Activated naive CD8-positive, alpha-beta T cell treated with anti-CD3 and anti-CD28 coated beads, Interleukin-2, amount 50 U/mL, for 16 hours (primary cell): ENCODE measurements around the gene RAB11A.

Experiments used
- DNase-seq: peaks from one replicate; pipeline ENCODE4 v3.0.0-alpha.2; 2020; ENCODE audit warnings: low read depth, low spot score

RAB11A gene

DNA sequence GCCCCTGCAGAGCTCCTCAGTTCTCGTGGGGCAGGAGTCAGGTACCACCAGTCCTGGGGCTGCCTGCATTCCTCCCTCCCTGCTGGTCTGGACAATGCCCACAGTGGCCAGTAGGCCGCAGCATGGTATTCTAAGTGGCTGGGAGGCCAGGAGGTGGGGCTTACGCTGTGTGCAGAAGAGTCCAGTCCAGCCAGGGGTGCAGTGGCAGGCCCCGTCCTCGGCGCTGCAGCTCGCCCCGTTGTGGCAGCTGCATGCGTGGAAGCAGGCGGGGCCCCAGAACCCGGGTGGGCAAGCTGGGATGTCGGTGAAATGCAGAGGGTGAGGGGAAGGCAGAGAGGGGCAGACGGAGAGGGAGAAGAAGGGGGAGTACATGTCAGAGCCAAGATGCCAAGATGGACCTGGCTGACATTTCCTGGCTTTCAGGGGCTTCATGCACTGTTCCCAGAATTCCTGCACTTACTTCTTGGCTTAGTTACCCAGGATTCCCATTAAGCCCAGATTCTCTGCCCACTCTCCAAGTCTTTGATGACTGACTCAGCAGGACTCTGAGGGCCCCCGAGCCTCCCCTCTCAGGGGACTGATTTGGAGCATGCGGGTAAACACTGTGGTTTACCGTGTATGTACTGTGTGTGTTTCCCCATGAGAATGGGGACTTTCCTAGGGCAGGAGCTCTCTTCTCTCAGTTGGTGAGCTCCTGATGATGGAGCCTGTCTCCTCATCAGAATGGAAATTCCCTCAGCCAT lies 47.5 kb downstream of the RAB11A start:
- DNase-seq, result no peak

DNA sequence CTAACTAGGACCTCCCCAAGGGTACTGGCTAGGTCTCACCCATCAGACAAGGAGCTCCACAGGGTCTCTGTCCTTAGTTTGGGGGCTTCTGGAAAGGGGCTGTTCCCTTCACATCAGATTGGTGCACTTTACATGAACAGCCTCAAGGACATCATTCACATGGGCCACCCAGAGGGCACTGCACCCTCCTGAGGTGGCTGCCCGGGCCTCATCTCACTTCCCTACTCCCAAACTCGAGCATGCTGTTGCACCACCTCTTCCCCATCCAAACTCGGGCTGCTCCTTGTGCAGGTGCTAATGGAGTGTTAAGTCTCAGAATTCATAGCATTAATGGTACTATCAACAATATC lies 48.1 kb downstream of the RAB11A start:
- no peak for DNase-seq

DNA sequence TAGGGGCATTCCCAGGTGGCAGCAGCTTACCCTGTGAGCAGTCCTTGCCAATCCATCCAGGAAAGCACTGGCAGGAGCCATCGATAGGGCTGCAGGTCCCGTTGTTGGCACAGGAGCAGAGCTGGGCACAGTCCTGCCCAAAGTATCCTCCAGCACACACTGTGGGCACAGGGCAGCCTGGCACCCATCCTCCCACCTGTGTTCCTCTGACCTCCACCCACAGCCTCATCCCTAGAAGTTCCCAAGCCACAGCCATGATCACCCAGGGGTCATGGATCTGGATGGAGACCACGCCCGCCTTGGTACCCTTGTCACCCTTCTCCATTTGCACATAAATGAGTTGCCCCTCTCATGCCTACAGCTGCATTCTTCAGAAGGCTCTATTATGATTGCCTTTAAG lies 48.6 kb downstream of the RAB11A start:
- no peak for DNase-seq

DNA sequence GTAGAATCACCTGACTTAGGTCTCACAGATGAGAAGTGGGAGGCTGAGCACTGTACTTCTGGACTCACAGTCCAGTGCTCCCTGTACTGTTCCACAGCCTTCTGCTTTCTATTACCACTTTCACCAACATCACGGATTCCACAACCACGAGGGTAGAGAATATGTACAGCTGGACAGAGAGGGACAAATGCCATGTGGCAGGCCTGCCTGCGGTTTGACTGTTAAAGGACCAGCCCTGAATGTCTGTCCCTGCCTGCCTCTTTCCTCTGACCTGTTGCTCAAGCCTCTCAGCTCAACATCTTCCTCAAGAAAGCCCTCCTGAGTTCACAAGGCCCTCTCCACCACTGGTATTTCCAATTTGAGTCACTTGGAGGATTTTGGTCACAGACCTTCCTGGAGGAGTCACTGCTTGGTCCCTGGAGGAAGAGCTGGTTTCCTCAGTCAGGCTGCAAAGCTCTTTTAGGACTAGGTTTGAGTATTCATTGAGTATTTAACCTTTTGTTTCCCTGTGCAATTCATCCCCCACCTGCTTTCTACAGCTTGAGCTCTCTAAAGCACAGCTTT lies 49.1 kb downstream of the RAB11A start:
- DNase-seq, result no peak

DNA sequence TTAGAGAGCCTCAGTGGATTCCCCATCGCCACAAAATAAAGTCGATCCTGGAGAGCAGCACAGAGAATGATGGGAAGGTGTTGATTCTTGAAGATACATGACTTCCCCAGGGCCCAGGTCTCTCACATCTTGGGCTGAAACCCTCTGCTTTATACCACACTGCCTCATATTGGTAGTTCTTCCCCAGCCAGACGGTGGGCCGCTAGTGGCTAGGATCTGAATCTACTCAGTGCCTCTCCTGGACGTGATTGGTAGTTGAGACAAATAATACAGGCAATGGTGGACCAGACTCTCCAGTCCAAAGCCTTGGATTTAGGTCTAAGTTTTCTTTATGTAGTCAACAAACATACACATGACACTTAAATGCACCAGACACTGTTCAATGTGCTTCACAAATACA lies 49.7 kb downstream of the RAB11A start:
- DNase-seq, result no peak

DNA sequence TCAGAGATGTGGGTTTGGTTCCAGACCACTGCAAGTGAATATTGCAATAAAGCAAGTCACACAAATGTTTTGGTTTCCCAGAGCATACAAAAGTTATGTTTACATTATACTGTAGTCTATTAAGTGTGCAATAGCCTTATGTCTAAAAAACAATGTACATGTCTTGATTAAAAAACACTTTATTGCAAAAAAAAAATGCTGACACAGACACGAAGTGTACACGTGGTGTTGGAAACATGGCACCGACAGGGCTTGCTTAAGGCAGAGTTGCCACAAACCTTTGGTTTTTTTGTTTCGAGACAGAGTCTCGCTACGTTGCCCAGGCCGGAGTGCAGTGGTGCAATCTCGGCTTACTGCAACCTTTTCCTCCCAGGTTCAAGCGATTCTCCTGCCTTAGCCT lies 50.1 kb downstream of the RAB11A start:
- no peak for DNase-seq

DNA sequence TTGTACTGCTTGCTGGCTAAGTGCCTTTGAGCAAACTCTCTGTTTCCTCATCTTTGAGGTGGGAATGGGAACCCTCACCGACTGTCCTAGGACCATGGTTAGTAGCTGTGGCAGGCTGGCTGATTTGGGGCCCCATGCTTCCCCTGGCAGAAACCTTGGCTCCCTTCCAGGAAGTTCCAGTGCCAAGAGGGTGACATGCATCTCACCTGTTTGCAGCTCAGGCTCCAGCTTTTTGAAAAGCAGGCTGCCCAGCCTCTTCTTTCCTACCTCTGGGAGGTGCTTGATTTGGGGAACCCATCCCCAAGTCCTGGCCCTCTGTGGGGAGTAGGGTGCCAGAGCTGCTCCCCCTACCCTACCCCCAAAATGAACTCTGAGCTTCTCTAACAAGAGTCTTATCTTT lies 50.8 kb downstream of the RAB11A start:
- DNase-seq, result no peak

DNA sequence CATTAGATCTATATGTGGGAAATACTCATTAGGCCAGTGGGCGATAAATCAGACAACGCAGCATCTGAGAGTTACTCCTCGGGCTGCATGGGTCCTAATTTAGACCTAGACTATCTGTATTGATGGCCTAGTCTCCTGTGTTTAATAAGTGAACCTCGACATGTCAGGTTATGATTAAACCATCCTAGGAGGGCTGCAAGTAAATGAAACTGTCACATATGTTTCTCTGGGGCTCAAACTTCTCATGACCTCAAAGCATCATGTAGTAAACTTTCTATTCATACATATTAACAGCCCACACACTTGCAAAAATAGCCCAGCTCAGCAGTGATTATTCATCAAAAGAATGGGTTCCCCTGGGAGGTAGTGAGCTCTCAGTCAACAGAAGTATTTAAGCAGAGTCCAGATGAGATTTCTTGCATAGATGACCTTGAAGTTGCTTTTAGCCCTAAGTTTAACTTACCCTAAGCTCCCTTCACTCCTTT lies 51.6 kb downstream of the RAB11A start:
- DNase-seq, result no peak

DNA sequence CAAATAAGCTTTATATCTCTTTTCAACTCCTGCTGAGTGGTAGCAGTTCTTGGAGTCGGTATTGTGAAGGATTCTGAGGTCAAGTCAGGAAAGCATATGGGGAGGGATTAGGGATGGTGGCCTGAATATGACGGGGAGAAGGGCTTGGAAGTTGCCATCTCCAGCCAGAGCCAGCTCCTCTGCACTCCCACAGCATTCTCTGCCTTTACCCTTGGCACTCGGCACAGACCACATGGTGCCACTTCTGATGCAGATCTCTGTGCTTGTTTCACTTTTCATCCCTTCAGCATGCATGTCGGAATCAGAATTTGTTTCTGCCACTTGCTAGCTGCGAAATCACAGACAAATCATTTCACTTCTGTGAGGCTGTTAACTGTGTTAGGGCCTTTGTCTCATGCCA lies 52.5 kb downstream of the RAB11A start:
- DNase-seq, result no peak

DNA sequence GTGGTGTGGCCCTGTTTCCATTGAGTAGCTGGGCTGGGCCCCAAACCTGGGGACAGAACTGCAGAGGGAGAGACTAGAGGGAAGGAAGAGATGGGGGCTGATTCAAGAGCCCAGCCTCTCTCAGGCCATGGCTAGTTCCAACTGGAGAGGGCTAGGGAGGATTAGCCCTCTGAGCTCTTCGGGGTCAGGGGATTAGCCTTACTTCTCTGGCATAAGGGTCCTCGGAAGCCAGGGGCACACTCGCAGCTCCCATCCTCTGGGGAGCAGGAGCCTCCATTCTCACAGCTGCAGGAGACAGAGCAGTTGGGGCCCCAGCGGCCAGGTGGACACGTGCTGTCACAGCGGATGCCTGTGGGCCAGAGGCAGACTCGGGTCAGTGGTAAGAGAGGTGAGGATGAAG lies 53.3 kb downstream of the RAB11A start:
- DNase-seq, result no peak

DNA sequence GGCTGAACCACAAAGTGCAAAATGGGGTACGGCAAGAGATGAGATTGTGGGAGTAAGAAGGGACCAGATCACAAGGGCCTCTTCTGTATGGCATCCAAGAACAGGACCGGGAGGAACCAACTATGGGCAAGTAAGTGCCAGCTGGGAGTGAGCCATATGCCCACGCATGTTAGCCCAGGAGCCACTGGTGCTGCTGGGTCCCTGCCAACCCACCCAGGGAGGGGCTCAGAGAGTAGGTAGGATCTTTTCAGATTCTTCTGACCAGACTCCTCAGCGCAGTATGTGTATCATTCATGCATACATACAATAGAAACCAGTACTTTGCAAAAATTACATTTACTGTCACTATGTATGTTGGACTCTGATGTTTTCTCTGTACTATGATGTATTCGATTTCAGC lies 54.0 kb downstream of the RAB11A start:
- DNase-seq, result no peak

DNA sequence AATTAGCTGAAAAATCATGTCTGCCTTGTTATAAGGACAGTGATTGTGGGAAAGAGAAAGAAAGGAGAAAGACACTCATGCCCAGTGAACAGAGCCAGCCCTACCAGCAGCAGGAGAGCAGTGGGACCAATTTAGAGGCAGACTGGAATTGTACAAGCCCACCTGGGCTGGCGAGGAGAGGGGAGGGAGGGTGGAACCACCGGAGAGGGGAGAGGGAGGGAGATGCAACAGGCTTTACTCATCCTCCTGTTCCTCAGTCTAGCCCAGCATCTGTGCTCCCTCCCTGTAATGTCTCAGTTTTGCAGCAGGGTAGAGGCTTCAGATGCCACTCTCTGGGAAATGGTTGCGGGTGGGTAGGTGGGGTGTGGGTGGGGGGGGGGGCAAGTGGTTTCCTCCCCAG lies 54.7 kb downstream of the RAB11A start:
- no peak for DNase-seq

DNA sequence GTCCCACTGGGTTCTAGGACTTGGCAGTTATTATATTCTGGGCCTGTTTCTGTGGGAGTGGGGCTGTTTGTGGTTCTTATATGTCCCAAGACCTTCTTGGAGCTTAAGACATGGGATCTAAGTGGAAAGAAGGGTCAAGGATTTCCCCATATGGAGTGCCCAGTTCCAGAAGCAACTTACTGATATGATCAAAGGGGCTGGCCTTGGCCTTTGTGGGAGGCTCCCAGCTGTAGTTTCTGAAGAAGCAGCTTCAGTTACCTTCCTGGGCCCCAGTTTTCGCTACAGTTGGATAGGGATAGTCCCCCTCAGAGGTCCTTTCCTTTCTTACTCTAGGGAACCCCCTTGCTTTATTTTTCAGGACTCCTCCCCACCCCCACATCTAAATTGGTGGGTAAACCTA lies 56.0 kb downstream of the RAB11A start:
- no peak for DNase-seq

DNA sequence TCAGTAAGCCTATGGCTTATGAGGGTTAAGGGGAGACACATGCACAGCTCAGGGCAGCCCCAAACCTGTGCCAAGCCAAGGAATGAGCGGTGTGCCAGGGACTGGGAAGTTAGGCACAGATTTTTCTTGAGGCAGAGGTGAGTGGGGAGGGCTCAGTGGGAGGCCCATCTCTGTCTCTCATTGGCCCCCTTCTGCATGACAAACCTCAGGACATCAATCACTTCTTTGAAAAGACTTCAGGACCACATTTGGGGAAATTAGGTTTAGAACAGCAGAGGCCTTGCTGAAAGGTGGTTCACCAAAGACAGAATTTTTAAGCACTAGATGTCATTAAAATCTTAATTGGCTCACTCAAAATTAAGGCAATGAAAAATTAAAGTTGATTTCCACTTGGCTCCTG lies 57.2 kb downstream of the RAB11A start:
- DNase-seq, result no peak

DNA sequence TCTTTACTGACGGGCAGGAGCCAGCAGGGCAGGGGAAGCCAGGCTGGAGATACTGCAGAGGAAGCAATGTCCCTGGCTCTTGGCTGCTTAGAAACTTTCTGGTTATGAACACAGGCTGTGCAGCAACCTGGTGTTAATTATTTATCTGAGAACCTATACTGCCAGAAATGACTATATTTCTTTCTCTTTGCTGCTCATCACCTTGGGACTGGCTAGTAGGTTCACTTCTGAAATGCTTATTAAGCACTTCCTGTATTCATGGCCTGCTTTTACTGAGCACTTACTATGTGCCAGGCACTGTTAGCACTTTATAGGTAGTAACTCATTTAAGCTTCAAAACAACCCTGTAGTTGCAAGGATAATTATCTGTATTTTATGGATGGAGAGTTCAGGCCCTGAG lies 57.6 kb downstream of the RAB11A start:
- no peak for DNase-seq

DNA sequence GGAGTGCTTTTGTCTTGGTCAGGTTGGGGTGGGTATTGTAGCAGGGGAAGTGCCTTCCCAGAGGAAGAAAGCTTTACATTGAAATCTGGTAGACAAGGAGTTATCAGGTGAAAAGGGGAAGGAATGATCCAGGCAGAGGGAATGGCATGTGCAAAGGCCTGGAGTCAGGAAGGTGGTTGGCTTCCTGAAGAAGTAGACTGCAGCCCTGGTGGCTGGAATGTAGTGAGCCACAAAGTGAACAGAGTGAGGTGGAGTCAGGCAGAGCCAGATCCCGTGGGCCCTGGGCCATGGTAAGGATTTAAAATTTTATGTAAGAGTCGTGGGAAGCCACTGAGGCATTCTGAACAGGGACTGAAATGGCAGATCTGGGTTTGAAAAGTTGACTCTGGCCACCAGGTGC lies 58.3 kb downstream of the RAB11A start:
- DNase-seq, result no peak

DNA sequence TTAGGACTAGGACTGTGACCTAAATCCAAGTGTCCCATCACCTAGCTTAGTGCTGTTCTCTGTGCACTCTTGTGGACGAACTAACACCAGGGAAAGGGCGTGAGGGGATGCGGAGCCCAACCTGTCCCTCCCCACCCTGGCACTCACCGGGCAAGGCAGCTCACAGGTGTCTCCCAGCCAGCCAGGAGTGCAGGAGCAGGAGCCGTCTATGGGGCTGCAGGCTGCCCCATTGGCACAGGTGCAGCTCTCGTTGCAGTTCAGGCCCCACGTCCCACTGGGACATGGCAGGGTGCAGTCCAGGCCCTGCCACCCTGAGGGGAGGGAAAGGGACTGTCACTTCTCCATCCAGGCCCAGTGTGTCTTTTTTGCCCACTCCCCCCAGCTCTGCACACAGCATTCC lies 60.3 kb downstream of the RAB11A start:
- no peak for DNase-seq

DNA sequence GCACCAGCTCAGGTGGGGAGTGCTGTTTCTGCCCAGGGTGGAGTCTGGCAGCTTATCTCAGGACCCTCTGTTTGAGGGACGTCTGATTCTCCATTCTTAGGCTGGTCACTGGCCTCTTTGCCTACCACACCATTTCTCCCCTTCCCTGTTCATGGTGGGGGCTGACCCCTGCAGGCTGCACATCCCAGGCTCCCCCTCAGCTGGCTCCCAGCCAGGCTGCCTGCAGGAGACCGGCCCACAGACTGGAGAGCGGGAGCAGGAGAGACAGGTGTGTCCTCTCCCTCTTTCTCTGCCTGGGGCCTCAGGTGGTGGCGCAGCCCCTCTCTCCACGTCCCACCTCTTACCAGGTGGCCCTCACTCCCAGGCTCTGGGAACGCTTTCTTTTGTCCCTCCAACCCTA lies 60.8 kb downstream of the RAB11A start:
- DNase-seq, result no peak

DNA sequence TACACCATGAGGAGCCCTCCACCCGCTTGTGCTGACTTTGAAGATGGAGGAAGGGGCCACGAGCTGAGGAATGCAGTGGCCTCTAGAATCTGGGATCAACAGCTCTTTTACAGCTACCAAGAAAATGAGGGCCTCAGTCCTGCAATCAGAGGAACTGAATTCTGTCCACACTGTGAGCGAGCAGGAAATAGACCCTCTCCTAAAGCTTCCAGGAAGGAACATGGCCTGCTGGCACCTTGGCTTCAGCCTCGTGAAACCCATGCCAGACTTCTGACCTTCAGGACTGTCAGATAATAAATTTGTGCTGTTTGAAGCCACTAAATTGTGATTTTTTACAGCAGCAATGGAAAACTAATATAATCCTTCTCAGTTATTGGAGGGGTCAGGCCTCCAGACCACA lies 61.9 kb downstream of the RAB11A start:
- no peak for DNase-seq

DNA sequence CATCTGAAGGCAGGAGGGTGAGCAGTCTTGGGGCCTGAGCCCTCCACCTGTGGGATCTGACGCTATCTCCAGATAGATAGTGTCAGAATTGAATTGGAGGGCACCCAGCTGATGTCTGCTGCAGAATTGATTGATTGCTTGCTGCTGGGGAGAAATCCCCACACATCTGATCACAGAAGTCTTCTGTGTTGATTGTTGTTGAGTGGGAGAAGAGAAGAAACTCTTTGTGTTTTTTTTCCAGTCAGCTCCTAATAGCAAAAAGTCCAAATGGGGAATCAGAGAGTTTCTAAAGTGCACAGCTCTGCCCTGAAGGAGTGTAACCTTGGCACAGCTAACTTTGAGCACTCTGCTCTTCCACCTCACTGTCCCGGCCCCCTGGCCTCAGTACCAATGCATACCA lies 66.1 kb downstream of the RAB11A start:
- DNase-seq, result no peak

DNA sequence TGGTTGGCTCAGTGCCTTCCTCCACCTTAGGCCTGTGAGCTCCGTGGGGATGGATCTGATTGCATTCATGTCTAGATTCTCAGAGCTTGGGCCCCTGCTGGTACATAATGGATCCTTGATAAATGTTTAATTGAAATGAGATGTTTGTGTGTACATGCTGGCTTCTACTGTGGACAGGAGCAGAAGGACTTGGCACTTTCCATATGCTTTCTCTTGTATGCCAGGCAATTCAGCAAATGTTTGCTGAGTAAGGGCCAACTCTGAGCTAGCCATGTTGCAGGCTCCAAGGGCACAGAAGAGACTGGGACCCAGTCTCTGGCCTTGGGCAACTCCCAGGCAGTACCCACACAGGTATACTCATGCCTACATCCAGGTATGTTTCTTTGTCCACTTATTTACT lies 67.0 kb downstream of the RAB11A start:
- no peak for DNase-seq

DNA sequence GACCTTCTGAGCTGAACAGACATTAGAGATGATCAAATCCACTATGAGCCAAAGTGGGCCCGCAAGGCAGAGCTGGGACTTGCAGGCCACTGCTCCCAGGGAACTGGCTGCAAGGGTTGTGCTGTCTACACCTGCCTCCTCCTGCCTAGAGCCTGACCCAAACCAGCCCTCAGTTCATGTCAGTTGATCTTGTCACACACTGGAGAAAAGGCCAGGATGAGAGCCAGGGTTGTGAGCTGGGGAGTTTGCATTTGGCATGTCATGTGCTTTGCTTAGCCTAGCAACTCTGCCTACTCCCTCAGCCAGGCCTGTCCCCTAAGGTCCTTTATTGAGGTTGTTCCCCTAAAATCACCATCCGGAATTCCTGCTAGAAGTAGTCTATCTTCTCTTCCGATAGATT lies 67.8 kb downstream of the RAB11A start:
- no peak for DNase-seq

DNA sequence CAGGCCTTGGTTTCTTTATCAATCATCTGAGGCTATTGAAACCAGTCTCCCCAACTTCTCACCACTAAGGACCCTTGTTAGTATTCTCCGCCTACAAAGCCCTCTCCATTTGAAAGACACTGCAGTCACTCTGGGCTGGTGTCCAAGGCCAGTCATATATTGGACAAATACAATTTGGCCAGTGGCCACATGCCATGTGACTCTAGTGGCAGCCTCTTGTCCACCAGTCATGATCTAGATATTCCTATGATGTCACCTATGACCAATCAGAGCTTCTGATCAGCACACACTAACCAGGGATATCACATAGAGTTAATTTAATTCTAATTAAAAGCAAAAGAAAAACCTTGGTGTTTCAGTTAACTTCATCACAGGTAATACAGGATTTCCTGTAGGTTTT lies 68.2 kb downstream of the RAB11A start:
- DNase-seq, result no peak

DNA sequence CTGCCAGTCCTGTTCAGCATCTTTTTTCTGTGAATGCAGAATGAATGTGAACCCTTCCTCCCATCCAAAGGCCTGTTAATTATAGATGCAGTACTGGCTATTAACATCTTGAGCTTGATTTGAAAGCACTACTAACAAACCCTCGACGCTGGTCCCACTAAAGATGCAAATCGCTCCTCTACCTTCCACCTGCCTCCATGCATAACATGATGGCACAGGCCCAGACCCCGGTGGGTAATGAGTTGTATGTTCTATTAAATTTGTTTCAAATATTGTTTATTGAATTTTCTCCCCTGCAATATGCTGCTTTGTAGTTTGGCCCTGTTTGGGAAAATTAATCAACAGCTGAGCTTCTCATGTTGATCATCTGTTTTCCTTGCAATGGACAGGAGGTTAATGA lies 69.3 kb downstream of the RAB11A start:
- no peak for DNase-seq
